GM12864 (cell line): Measurements from ENCODE around the gene RALA.
"Not testable (repeated sequence)": the region's sequence is repeated elsewhere in the genome, so short reads cannot be mapped to it uniquely, and the experiment has no call there.

Source experiments
- DNase-seq: peaks from one replicate; pipeline ENCODE4 v3.0.0-alpha.2; 2011; ENCODE audit warnings: low read depth
- H3K4me3 ChIP-seq: 2 replicates; pipeline ENCODE4 v1.5.1; 2011; ENCODE audit warnings: mild to moderate bottlenecking, low read depth, low read length, control low read depth
- CTCF ChIP-seq: IDR thresholded peaks from 2 replicates; pipeline ENCODE4 v1.5.1; 2011; ENCODE audit warnings: low read depth, mild to moderate bottlenecking, moderate library complexity, low read length, control low read depth, inconsistent platforms; ENCODE audit errors: missing control alignments

Gene RALA

GRCh38 chr7:39670052-39670451 is 46.7 kb downstream of the RALA start:
- TF ChIP-seq CTCF = no peak
- H3K4me3 ChIP-seq = no peak overlapping the region
- no peak for DNase-seq

GRCh38 chr7:39670934-39671333 is 47.6 kb downstream of the RALA start:
- no peak for DNase-seq
- TF ChIP-seq CTCF = no peak
- no peak overlapping the region for H3K4me3 ChIP-seq

GRCh38 chr7:39672176-39672575 is 48.8 kb downstream of the RALA start:
- DNase-seq = no peak
- no peak for TF ChIP-seq CTCF
- H3K4me3 ChIP-seq = no peak overlapping the region

- no peak for TF ChIP-seq CTCF
- no peak for DNase-seq
- H3K4me3 ChIP-seq = no peak overlapping the region
Measured at GRCh38 chr7:39673868-39674267, 50.5 kb downstream of the RALA start.

GRCh38 chr7:39674406-39674805 is 51.0 kb downstream of the RALA start:
- TF ChIP-seq CTCF = no peak
- DNase-seq = no peak
- no peak overlapping the region for H3K4me3 ChIP-seq

- TF ChIP-seq CTCF = no peak
- no peak for DNase-seq
- no peak overlapping the region for H3K4me3 ChIP-seq
Measured at GRCh38 chr7:39676346-39676745, 53.0 kb downstream of the RALA start.

GRCh38 chr7:39678930-39679709 is 55.7 kb downstream of the RALA start:
- no peak for DNase-seq
- H3K4me3 ChIP-seq = no peak overlapping the region
- no peak for TF ChIP-seq CTCF

GRCh38 chr7:39679874-39680273 is 56.5 kb downstream of the RALA start:
- not testable (repeated sequence) for H3K4me3 ChIP-seq, DNase-seq
